Measurements from ENCODE around the gene TTC19. TPM values are rescaled to one million over a fixed set of nuclear protein-coding genes. Genes with fewer than 3 reads are reported as not detected.
"Not testable (repeated sequence)": the region's sequence is repeated elsewhere in the genome, so short reads cannot be mapped to it uniquely, and the experiment has no call there.

TTC19 gene
- total RNA-seq, 2 donors from 2014 or later: 64.1 to 75.8 TPM

DNA sequence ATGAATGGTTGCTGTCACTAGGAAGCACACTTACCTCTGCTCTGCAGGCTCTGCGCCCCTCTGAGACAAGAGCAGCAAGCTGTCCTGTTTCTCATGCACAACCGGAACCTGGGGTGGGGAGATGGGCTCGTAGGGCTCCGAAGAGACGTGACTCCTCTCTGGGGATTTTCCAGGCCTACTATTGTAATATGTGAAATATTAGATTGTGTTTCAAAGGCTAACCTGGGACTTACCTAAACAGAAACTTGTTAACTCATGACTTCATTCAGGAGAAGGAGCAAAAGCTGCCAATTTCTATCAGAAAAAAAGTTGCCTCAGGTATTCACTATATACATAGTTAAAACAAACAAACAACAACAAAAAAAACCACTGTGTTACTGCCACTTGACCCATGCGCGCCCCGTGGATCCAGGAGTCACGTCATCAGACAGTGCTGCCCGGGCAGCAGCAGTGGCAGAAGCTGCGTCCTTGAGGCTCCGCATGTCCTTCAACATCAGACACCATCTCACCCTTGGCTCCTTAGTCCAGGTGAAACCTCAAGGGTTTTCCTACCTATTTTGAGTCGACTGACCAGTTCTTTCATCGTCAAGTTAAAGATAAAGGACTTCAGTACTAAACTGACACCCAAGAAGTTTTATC is 49.3 kb downstream of the TTC19 start:
- H3K36me3 ChIP-seq (replicated peaks in 1 of 2; ENCODE audit: insufficient read depth in 1 of 2, low read depth in 2 of 2): peaks cover 0 to 17% of the 10 kb centered on the region in 2 donors

GRCh38 chr17:16050844-16051243 is 51.2 kb downstream of the TTC19 start:
- Histone ChIP-seq H3K27ac (no peak overlapping the region), H3K4me1 (peaks cover 12% of the 10 kb centered on the region), H3K4me3 (no peak overlapping the region), H3K36me3 (replicated peaks in 1 of 2; ENCODE audit: insufficient read depth in 1 of 2, low read depth in 2 of 2) (peaks cover 6 to 8% of the 10 kb centered on the region in 2 donors), H3K27me3 (no peaks in the 10 kb centered on the region), H3K9me3 (no peaks in the 10 kb centered on the region)
- ATAC-seq: no peak
- DNase-seq: no peak
- WGBS, 2 donors: 95 to 98% methylated on average over 6 of the region's 6 CpGs
- intact Hi-C loops (cut with DNase I): no loop called here
- no peak for TF ChIP-seq POLR2A (IDR thresholded peaks at IDR 0.05)
- no peak for TF ChIP-seq CTCF (IDR thresholded peaks at IDR 0.05)

More for the DNA sequence above, 49.3 kb downstream of the TTC19 start:
- TF ChIP-seq CTCF (IDR thresholded peaks at IDR 0.05) (no peak), POLR2A (IDR thresholded peaks at IDR 0.05) (no peak)
- ATAC-seq: peak; percentile 75
- Histone ChIP-seq H3K4me1 (peaks cover 12% of the 10 kb centered on the region), H3K27me3 (no peaks in the 10 kb centered on the region), H3K27ac (peak overlapping the region in 3 of 4 donors; percentile 38 to 62 (median 53)), H3K4me3 (no peak overlapping the region), H3K9me3 (no peaks in the 10 kb centered on the region)
- WGBS, 2 donors: 50 to 55% methylated on average over 14 of the region's 14 CpGs
- peak in 3 of 4 donors; percentile 17 to 35 (median 20) for DNase-seq
- intact Hi-C loops (cut with DNase I): no loop called here

- DNase-seq: no peak
- H3K9me3 ChIP-seq: no peaks in the 10 kb centered on the region
- peak overlapping the region in 1 of 4 donors; percentile 7 for H3K27ac ChIP-seq
- intact Hi-C loops (cut with DNase I): no loop called here
- H3K27me3 ChIP-seq: no peaks in the 10 kb centered on the region
- peaks cover 6 to 7% of the 10 kb centered on the region in 2 donors for H3K36me3 ChIP-seq (replicated peaks in 1 of 2; ENCODE audit: insufficient read depth in 1 of 2, low read depth in 2 of 2)
- TF ChIP-seq CTCF (IDR thresholded peaks at IDR 0.05) (no peak), POLR2A (IDR thresholded peaks at IDR 0.05) (no peak)
- peaks cover 12% of the 10 kb centered on the region for H3K4me1 ChIP-seq
- no peak overlapping the region for H3K4me3 ChIP-seq
- no peak for ATAC-seq
- 75 to 89% methylated on average over 1 of the region's 1 CpG for WGBS, 2 donors
Observed at GRCh38 chr17:16052486-16052885, 52.9 kb downstream of the TTC19 start.

GRCh38 chr17:16055139-16055538 is 55.5 kb downstream of the TTC19 start:
- DNase-seq; intact Hi-C loops (cut with DNase I): not testable (repeated sequence)
- WGBS, 2 donors: 73 to 75% methylated on average over 4 of the region's 4 CpGs

DNA sequence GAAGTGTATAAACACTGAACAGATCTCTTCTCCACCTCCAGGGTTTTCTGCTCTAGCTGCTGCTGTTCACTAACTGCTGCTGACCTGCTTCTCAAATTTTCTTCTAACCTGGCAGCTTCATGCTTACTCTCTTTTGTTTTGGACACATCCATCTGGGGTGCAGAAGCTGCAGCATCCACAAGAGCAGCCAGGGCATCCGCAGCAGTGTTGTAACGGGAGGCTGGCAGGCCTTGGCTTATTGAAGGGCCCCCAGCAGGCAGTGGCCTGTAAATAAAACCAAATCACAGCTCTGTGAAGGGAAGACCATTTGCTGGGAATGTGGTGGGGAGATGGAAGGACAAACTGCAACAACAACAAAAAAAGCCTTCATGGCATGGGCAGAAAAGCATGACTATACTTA is 62.0 kb downstream of the TTC19 start:
- intact Hi-C loops (cut with DNase I): no loop called here
- DNase-seq (no peak), ATAC-seq (no peak)
- Histone ChIP-seq H3K9me3 (no peaks in the 10 kb centered on the region), H3K27me3 (no peaks in the 10 kb centered on the region), H3K36me3 (replicated peaks in 1 of 2; ENCODE audit: insufficient read depth in 1 of 2, low read depth in 2 of 2) (peaks cover 14 to 42% of the 10 kb centered on the region in 2 donors), H3K4me3 (no peak overlapping the region), H3K4me1 (no peaks in the 10 kb centered on the region), H3K27ac (no peak overlapping the region)
- WGBS, 2 donors: 93% methylated on average over 2 of the region's 2 CpGs
- TF ChIP-seq CTCF (IDR thresholded peaks at IDR 0.05) (no peak), POLR2A (IDR thresholded peaks at IDR 0.05) (no peak)

More at GRCh38 chr17:16055139-16055538, 55.5 kb downstream of the TTC19 start:
- not testable (repeated sequence) for H3K9me3 ChIP-seq; H3K4me1 ChIP-seq; H3K4me3 ChIP-seq; H3K36me3 ChIP-seq (replicated peaks in 1 of 2; ENCODE audit: insufficient read depth in 1 of 2, low read depth in 2 of 2); H3K27me3 ChIP-seq; ATAC-seq; H3K27ac ChIP-seq

Measured in body of pancreas (tissue), 4 donors.